GM12865 (cell line): ENCODE data around the gene CELSR1.

Experiments
- DNase-seq: peaks from one replicate; pipeline ENCODE4 v3.0.0; 2010; ENCODE audit warnings: low read depth
- H3K4me3 ChIP-seq: 2 replicates; pipeline ENCODE4 v1.5.1; 2011; ENCODE audit warnings: mild to moderate bottlenecking, low read depth, low read length, control low read depth
- TF ChIP-seq, protein P1 (sequence below): IDR thresholded peaks from 2 replicates; pipeline ENCODE4 v1.5.1; 2011; ENCODE audit warnings: low read length, control low read depth, low read depth, inconsistent platforms; ENCODE audit not compliant: insufficient read depth; ENCODE audit errors: missing control alignments

The CELSR1 gene

DNA sequence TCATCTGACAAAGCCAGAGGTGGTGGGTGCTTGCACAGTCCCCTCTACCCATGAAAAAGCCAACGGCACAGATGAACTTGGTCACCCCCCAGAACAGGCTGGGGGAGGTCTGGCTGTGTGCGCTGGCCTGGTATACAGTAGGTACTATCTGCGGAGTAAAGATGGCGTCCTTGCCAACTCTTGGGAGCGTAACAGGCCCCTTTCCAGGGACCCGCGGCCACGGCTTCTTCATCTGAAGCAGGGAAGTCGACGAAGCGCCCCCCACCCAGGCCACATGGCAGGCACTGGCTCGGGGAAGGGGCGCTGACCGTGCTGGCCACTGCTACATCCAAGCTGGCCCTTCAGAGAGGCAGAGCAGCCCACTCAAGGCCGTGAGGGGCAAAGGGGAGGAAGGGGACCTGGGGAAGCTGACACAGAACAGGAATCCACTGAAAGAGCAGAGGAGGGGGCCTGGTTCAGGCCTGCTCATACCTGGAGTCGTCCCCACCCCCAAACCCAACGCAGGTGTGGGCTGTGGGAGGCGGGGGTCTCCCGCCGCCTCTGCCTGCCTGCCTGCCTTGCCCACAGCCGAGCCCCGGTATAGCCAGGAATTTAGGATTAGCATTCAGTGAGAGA is 75.7 kb downstream of the CELSR1 start:
- no peak overlapping the region for H3K4me3 ChIP-seq
- DNase-seq, result no peak
- TF ChIP-seq, protein P1, sequence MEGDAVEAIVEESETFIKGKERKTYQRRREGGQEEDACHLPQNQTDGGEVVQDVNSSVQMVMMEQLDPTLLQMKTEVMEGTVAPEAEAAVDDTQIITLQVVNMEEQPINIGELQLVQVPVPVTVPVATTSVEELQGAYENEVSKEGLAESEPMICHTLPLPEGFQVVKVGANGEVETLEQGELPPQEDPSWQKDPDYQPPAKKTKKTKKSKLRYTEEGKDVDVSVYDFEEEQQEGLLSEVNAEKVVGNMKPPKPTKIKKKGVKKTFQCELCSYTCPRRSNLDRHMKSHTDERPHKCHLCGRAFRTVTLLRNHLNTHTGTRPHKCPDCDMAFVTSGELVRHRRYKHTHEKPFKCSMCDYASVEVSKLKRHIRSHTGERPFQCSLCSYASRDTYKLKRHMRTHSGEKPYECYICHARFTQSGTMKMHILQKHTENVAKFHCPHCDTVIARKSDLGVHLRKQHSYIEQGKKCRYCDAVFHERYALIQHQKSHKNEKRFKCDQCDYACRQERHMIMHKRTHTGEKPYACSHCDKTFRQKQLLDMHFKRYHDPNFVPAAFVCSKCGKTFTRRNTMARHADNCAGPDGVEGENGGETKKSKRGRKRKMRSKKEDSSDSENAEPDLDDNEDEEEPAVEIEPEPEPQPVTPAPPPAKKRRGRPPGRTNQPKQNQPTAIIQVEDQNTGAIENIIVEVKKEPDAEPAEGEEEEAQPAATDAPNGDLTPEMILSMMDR, result no peak

DNA sequence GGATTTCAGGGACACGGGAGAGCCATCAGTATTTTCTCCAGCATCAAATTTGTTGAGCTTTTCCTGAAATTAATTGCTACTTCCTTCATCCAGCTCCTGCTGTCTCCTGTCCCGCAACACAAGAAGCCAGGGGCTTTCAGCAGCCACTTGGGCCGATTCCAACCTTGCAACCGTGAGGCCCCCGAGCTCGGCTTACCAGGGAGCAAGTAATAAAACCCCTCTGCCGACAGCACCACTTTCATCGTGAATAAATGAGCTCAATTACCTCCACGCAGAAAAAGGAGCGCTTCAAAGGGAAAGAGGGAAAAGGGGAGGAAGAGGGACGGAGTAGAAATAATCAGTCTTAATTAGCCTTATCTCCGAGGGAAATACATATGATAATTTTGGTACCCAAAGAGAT is 76.6 kb downstream of the CELSR1 start:
- TF ChIP-seq, protein P1, result no peak
- DNase-seq, result no peak
- no peak overlapping the region for H3K4me3 ChIP-seq

DNA sequence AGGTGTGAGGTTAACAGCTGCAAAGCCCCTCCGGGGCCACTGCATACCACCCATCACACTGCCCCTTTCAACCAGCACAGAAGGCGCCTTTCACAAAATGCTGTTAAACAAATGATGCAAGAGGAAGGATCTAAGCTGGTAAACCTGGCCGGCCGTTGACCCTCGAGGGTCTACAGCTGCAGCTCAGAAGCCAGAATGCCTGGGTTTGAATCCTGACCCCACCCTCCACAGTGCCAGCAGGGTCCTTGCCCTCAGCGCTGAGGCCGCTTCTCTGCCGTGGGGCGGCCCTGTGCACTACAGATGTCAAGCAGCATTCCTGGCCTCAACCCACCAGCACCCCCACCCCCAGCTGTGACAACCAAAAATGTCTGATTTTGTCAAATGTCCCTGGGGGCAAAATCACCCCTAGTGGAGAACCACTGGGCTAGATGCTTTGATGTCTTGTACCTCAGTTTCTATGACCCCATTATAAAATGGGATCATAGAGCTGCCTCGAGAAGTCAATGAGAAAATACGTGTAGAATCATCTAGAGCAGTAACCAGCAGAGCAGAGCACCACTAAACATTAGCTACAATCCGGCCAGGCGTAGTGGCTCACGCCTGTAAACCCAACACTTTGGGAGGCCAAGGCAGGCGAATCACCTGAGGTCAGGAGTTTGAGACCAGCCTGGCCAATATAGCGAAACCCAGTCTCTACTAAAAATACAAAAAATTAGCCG is 77.9 kb downstream of the CELSR1 start:
- no peak overlapping the region for H3K4me3 ChIP-seq
- TF ChIP-seq, protein P1, result no peak
- DNase-seq, result no peak

DNA sequence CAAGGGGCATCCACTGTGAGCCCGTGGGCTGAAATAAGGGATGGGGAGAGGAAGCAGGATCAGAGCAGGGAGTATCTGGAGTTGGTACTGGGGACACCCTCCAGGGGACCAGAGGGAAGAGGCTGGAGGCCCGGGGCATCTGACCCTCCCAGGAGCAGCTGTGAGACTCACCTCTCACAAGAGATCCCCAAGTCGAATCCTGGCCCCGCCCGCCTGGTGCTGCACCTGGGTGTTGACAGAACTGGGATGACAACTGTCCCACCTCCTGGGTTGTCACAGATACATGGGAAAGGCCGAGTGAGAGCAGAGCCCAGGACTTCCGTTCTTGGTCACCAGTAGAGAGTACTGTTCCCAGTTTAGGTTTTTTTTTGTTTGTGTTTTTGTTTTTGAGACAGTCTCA is 78.9 kb downstream of the CELSR1 start:
- TF ChIP-seq, protein P1, result no peak
- H3K4me3 ChIP-seq, result no peak overlapping the region

DNA sequence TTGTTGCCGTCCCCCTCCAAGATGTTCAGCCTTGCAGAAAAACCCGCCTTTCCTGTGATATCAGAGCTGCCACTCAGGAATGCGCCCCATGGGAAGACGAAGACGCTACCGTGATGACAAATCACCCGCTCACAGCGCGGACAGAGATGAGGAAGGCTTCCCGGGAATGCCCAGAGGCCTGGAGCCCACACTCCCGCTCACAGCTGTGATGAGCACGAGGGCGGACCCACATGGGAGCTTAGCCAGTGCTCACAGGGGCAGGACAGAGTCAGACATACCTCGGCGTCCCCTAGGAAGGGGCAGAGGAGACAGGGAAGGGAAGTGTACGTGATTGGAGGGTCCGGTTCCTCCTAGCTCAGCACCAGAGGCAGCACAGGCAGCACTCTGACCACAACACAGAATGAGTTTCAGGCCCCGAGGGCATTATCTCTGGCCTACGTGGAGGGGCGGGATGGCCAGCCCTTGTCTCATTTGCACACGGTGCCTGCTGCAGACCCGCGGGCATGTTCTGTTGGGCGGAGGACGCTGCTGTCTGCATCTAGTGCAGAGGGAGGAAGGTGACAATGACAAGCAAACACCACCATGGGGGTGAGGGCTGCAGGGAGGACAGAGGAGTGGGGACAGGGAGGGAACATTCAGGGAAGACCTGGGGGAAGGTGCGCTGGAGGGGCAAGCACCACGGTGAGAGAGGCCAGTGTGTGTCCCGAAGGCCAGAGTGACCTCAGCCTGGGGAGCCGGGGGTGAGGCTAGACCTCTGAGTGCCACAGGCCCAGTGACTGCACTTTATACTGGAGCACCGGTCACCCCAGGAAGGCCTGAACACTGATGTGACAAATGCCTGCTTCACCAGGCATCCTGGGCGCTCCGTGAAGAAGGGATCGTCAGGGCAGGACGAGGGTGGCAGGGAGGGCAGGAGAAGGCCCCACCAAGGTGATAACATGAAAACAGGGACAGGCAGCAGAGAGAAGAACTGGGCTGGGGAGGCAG is 79.6 kb downstream of the CELSR1 start:
- H3K4me3 ChIP-seq, result no peak overlapping the region
- TF ChIP-seq, protein P1, result no peak
- no peak for DNase-seq

More for the DNA sequence above, 78.9 kb downstream of the CELSR1 start:
- no peak for DNase-seq

DNA sequence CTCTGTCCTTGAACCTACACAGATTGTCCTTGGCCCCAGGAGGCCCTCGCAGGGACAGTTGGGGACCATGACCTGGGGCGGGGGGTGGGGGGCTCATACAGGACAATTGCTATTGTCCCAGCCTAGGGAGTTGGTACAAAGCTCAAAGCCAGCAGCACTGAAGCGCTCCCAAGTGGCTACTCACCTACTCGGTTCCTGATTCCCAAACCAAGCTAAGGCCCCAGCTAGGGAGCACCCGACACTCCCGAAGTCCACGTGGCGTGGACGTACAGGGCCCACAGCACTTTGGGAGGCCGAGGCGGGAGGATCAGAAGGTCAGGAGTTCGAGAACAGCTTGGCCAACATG is 80.6 kb downstream of the CELSR1 start:
- no peak overlapping the region for H3K4me3 ChIP-seq
- TF ChIP-seq, protein P1, result no peak
- DNase-seq, result no peak
